ENCODE measurements around the gene SYNJ1.
"Not testable (repeated sequence)": the region's sequence is repeated elsewhere in the genome, so short reads cannot be mapped to it uniquely, and the experiment has no call there.

The SYNJ1 gene

GRCh38 chr21:32613436-32614043 is 114.3 kb downstream of the SYNJ1 start:
- DNase-seq (ENCODE audit: extremely low read depth, low read depth): no peak
- no peak for TF ChIP-seq CTCF (IDR thresholded peaks at IDR 0.05; ENCODE audit: low read depth, low read length)

GRCh38 chr21:32612999-32613337 is 114.8 kb downstream of the SYNJ1 start:
- DNase-seq (ENCODE audit: extremely low read depth, low read depth): no peak
- TF ChIP-seq CTCF (IDR thresholded peaks at IDR 0.05; ENCODE audit: low read depth, low read length): no peak

GRCh38 chr21:32612075-32612998 is 115.5 kb downstream of the SYNJ1 start, which contains the start of gene CFAP298:
CFAP298 (minus strand) TSS chr21:32612377; CDS start chr21:32612243, 134 bp downstream.
- peak; percentile 89 for DNase-seq (ENCODE audit: extremely low read depth, low read depth)
- TF ChIP-seq CTCF (IDR thresholded peaks at IDR 0.05; ENCODE audit: low read depth, low read length): no peak

- no peak for DNase-seq (ENCODE audit: extremely low read depth, low read depth)
- TF ChIP-seq CTCF (IDR thresholded peaks at IDR 0.05; ENCODE audit: low read depth, low read length): no peak
Measured at GRCh38 chr21:32611471-32611997, 116.3 kb downstream of the SYNJ1 start.

GRCh38 chr21:32610940-32611339 is 116.9 kb downstream of the SYNJ1 start:
- DNase-seq (ENCODE audit: extremely low read depth, low read depth): not testable (repeated sequence)

GRCh38 chr21:32608851-32609250 is 119.0 kb downstream of the SYNJ1 start:
- TF ChIP-seq CTCF (IDR thresholded peaks at IDR 0.05; ENCODE audit: low read depth, low read length): no peak
- DNase-seq (ENCODE audit: extremely low read depth, low read depth): no peak

GRCh38 chr21:32605469-32605868 is 122.3 kb downstream of the SYNJ1 start:
- no peak for DNase-seq (ENCODE audit: extremely low read depth, low read depth)
- no peak for TF ChIP-seq CTCF (IDR thresholded peaks at IDR 0.05; ENCODE audit: low read depth, low read length)

Data from AG09319 (cell line).